ENCODE data around the gene OR2M5. TPM values are rescaled to one million over a fixed set of nuclear protein-coding genes. Genes with fewer than 3 reads are reported as not detected.

The OR2M5 gene
- total RNA-seq, 1 donor from 2014 or later, result not detected

- no peak for FAIRE-seq
- Histone ChIP-seq H3K27me3 (ENCODE audit: insufficient read depth, low read length) (no peaks in the 10 kb centered on the region), H3K4me1 (ENCODE audit: insufficient read depth, low read length) (no peaks in the 10 kb centered on the region), H3K9me3 (ENCODE audit: insufficient read depth, low read depth, low read length) (peaks cover 6% of the 10 kb centered on the region), H3K4me2 (ENCODE audit: low read length) (no peak overlapping the region), H4K20me1 (ENCODE audit: insufficient read depth, low read length) (no peaks in the 10 kb centered on the region), H3K9ac (ENCODE audit: low read length) (no peak overlapping the region), H3K27ac (ENCODE audit: low read depth, low read length) (no peak overlapping the region), H2AFZ (ENCODE audit: low read depth, low read length) (no peak overlapping the region), H3K36me3 (ENCODE audit: insufficient read depth, low read length) (no peaks in the 10 kb centered on the region), H3K4me3 (ENCODE audit: insufficient read depth, low read depth, low read length) (no peak overlapping the region), H3K79me2 (ENCODE audit: insufficient read depth, low read length) (no peaks in the 10 kb centered on the region)
- Mint-ChIP-seq H3K9me3 (ENCODE audit: unreplicated experiment) (peaks cover 22% of the 10 kb centered on the region), H3K4me1 (ENCODE audit: low read depth, unreplicated experiment) (no peaks in the 10 kb centered on the region), H3K4me3 (ENCODE audit: unreplicated experiment) (no peak overlapping the region), H3K36me3 (ENCODE audit: low read depth, unreplicated experiment) (no peaks in the 10 kb centered on the region), H3K27ac (ENCODE audit: unreplicated experiment) (no peak overlapping the region), H3K27me3 (ENCODE audit: low read depth, unreplicated experiment) (no peaks in the 10 kb centered on the region)
- TF ChIP-seq CTCF (IDR thresholded peaks at IDR 0.05; ENCODE audit: insufficient read depth, low read depth, low read length) (no peak), EZH2 (IDR thresholded peaks at IDR 0.05; ENCODE audit: insufficient read depth, low read length) (no peak)
- no peak for DNase-seq (ENCODE audit: low read depth)
These were observed 33.8 kb upstream of the OR2M5 start for GRCh38 chr1:248111157-248111556.

- no peaks in the 10 kb centered on the region for H4K20me1 ChIP-seq (ENCODE audit: insufficient read depth, low read length)
- FAIRE-seq, result no peak
- no peak overlapping the region for H3K9ac ChIP-seq (ENCODE audit: low read length)
- Mint-ChIP-seq H3K4me3 (ENCODE audit: unreplicated experiment) (no peak overlapping the region), H3K36me3 (ENCODE audit: low read depth, unreplicated experiment) (no peaks in the 10 kb centered on the region), H3K27ac (ENCODE audit: unreplicated experiment) (no peak overlapping the region), H3K27me3 (ENCODE audit: low read depth, unreplicated experiment) (no peaks in the 10 kb centered on the region), H3K4me1 (ENCODE audit: low read depth, unreplicated experiment) (no peaks in the 10 kb centered on the region), H3K9me3 (ENCODE audit: unreplicated experiment) (peaks cover 16% of the 10 kb centered on the region)
- H2AFZ ChIP-seq (ENCODE audit: low read depth, low read length), result no peak overlapping the region
- no peaks in the 10 kb centered on the region for H3K27me3 ChIP-seq (ENCODE audit: insufficient read depth, low read length)
- H3K79me2 ChIP-seq (ENCODE audit: insufficient read depth, low read length), result no peaks in the 10 kb centered on the region
- no peaks in the 10 kb centered on the region for H3K4me1 ChIP-seq (ENCODE audit: insufficient read depth, low read length)
- no peak overlapping the region for H3K4me2 ChIP-seq (ENCODE audit: low read length)
- H3K36me3 ChIP-seq (ENCODE audit: insufficient read depth, low read length), result no peaks in the 10 kb centered on the region
- H3K9me3 ChIP-seq (ENCODE audit: insufficient read depth, low read depth, low read length), result peaks cover 8% of the 10 kb centered on the region
- TF ChIP-seq CTCF (IDR thresholded peaks at IDR 0.05; ENCODE audit: insufficient read depth, low read depth, low read length) (no peak), EZH2 (IDR thresholded peaks at IDR 0.05; ENCODE audit: insufficient read depth, low read length) (no peak)
- DNase-seq (ENCODE audit: low read depth), result no peak
- no peak overlapping the region for H3K4me3 ChIP-seq (ENCODE audit: insufficient read depth, low read depth, low read length)
- H3K27ac ChIP-seq (ENCODE audit: low read depth, low read length), result no peak overlapping the region
These were observed 30.1 kb upstream of the OR2M5 start for GRCh38 chr1:248114890-248115289.

GRCh38 chr1:248127653-248128052 lies 17.3 kb upstream of the OR2M5 start:
- Histone ChIP-seq H3K4me1 (ENCODE audit: insufficient read depth, low read length) (no peaks in the 10 kb centered on the region), H3K9me3 (ENCODE audit: insufficient read depth, low read depth, low read length) (peaks cover 11% of the 10 kb centered on the region), H4K20me1 (ENCODE audit: insufficient read depth, low read length) (no peaks in the 10 kb centered on the region), H2AFZ (ENCODE audit: low read depth, low read length) (no peak overlapping the region), H3K4me3 (ENCODE audit: insufficient read depth, low read depth, low read length) (no peak overlapping the region), H3K27ac (ENCODE audit: low read depth, low read length) (no peak overlapping the region), H3K9ac (ENCODE audit: low read length) (no peak overlapping the region), H3K4me2 (ENCODE audit: low read length) (no peak overlapping the region), H3K27me3 (ENCODE audit: insufficient read depth, low read length) (no peaks in the 10 kb centered on the region), H3K36me3 (ENCODE audit: insufficient read depth, low read length) (no peaks in the 10 kb centered on the region), H3K79me2 (ENCODE audit: insufficient read depth, low read length) (no peaks in the 10 kb centered on the region)
- FAIRE-seq (no peak), DNase-seq (ENCODE audit: low read depth) (no peak)
- no peaks in the 10 kb centered on the region for H3K36me3 Mint-ChIP-seq (ENCODE audit: low read depth, unreplicated experiment)
- H3K4me1 Mint-ChIP-seq (ENCODE audit: low read depth, unreplicated experiment), result no peaks in the 10 kb centered on the region
- H3K27ac Mint-ChIP-seq (ENCODE audit: unreplicated experiment), result no peak overlapping the region
- no peaks in the 10 kb centered on the region for H3K27me3 Mint-ChIP-seq (ENCODE audit: low read depth, unreplicated experiment)
- peaks cover 21% of the 10 kb centered on the region for H3K9me3 Mint-ChIP-seq (ENCODE audit: unreplicated experiment)
- H3K4me3 Mint-ChIP-seq (ENCODE audit: unreplicated experiment), result no peak overlapping the region
- TF ChIP-seq CTCF (IDR thresholded peaks at IDR 0.05; ENCODE audit: insufficient read depth, low read depth, low read length) (no peak), EZH2 (IDR thresholded peaks at IDR 0.05; ENCODE audit: insufficient read depth, low read length) (no peak)

Measured in astrocyte (in vitro differentiated cells and primary cell).